Hypothalamus (tissue), 51 donors: ENCODE measurements around the gene MRAP.

Experiments
- DNase-seq, 51 donors: peaks; one replicate each; lab custom pipeline; 2025; lab: John Stamatoyannopoulos, UW

The MRAP gene

GRCh38 chr21:32321480-32321879 is 22.8 kb downstream of the MRAP start:
- DNase-seq, result no peak

- no peak for DNase-seq
These were observed 23.4 kb downstream of the MRAP start for GRCh38 chr21:32322103-32322502.

GRCh38 chr21:32322676-32323075 is 24.0 kb downstream of the MRAP start:
- DNase-seq, result no peak

GRCh38 chr21:32325706-32326105 is 27.1 kb downstream of the MRAP start:
- DNase-seq, result peak in 17 of 51 donors; percentile 11 to 43 (median 22)

- no peak for DNase-seq
These were observed 29.9 kb downstream of the MRAP start for GRCh38 chr21:32328595-32328994.

GRCh38 chr21:32329331-32329730 is 30.7 kb downstream of the MRAP start:
- peak in 1 of 51 donors; percentile 18 for DNase-seq

- no peak for DNase-seq
These were observed 31.1 kb downstream of the MRAP start for GRCh38 chr21:32329776-32330175.

- peak in 6 of 51 donors; percentile 12 to 40 (median 19) for DNase-seq
These were observed 32.2 kb downstream of the MRAP start for GRCh38 chr21:32330784-32331311.

GRCh38 chr21:32331444-32332305 is 33.0 kb downstream of the MRAP start:
- DNase-seq, result peak in 11 of 51 donors; percentile 6 to 60 (median 29)

- no peak for DNase-seq
These were observed 33.9 kb downstream of the MRAP start for GRCh38 chr21:32332463-32332951.

- DNase-seq, result peak in 1 of 51 donors; percentile 42
These were observed 35.5 kb downstream of the MRAP start for GRCh38 chr21:32333953-32334673.

- peak in 38 of 51 donors; percentile 17 to 81 (median 46) for DNase-seq
These were observed 36.4 kb downstream of the MRAP start for GRCh38 chr21:32334980-32335531.

- peak in 47 of 51 donors; percentile 22 to 92 (median 74) for DNase-seq
These were observed 37.2 kb downstream of the MRAP start for GRCh38 chr21:32335601-32336575.

- DNase-seq, result peak in 22 of 51 donors; percentile 11 to 56 (median 28)
These were observed 38.1 kb downstream of the MRAP start for GRCh38 chr21:32336711-32337110.

GRCh38 chr21:32337206-32337605 is 38.6 kb downstream of the MRAP start:
- DNase-seq, result no peak

GRCh38 chr21:32338209-32338921 is 39.7 kb downstream of the MRAP start:
- no peak for DNase-seq

GRCh38 chr21:32340863-32341848 is 42.5 kb downstream of the MRAP start:
- peak in 1 of 51 donors; percentile 49 for DNase-seq

GRCh38 chr21:32346951-32347350 is 48.3 kb downstream of the MRAP start:
- no peak for DNase-seq
